ES-I3 (cell line): ENCODE data around the gene PTGES2.

ENCODE experiments used
- H3K36me3 ChIP-seq: 2 replicates; pipeline ENCODE4 v1.6.1; 2013; ENCODE audit warnings: mild to moderate bottlenecking, low read length, control low read depth, moderate library complexity; ENCODE audit not compliant: insufficient read depth
- H3K4me1 ChIP-seq: 2 replicates; pipeline ENCODE4 v1.6.1; 2013; ENCODE audit warnings: mild to moderate bottlenecking, control low read depth, low read length; ENCODE audit not compliant: insufficient read depth
- H3K9ac ChIP-seq: 2 replicates; pipeline ENCODE4 v1.6.1; 2013; ENCODE audit warnings: low read depth, mild to moderate bottlenecking, low read length, moderate library complexity
- H3K9me3 ChIP-seq: 2 replicates; pipeline ENCODE4 v1.6.1; 2013; ENCODE audit warnings: mild to moderate bottlenecking, low read length, moderate library complexity; ENCODE audit not compliant: control insufficient read depth, insufficient read depth

PTGES2 gene

DNA sequence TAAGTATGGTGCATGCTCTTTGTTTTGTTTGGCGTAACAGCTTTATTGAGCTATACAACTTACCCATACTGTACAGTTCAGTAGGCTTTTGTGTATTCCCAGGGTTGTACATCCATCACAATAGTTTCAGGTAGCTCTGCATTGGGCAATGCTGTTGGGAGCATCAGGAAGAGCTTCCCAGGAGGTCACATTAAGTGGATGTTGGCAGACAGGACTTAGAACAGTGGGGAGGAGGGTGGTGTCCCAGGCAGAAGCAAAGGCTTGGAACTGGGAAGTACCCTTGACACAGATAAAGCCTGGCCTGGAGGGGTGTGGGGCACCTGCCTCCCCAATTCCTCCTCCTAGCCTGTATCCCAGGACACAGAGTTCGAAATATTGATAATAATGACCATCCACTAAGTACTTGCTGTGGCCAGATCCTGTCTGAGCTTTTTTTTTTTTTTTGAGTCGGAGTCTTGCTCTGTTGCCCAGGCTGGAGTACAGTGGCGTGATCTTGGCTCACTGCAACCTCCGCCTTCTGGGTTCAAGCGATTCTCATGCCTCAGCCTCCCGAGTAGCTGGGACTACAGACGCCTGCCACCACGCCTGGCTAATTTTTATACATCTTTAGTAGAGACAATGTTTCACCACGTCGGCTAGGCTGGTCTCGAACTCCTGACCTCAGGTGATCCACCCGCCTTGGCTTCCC, 33.8 kb upstream of the PTGES2 start:
- H3K9ac ChIP-seq = peak overlapping the region; percentile 87; the same call in 1 of the 2 replicates
- H3K36me3 ChIP-seq = no peaks in the 10 kb centered on the region
- H3K4me1 ChIP-seq = 0 out of 2 replicates have a peak, but pooled peaks cover 3% of the 10 kb centered on the region
- no peaks in the 10 kb centered on the region for H3K9me3 ChIP-seq

DNA sequence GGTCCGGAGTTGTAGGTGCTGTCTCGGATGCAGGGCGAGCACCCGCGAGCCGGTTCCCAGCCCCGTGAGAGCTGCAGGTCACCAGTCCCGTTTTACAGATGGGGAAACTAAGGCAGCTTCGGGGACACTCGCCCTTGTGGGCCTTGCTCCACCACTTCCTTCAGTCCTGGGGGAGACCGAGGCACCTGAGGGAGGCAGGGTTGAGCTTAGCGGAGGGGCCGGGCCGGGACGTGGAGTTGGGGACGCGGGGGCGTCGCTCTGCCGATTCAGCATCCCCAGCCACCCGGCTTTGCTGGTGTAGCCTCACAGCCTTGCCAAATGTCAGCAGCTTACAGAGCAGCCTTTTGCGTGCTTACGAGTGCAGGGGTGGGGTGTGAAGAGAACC, 33.1 kb upstream of the PTGES2 start:
- Histone ChIP-seq H3K36me3 (no peaks in the 10 kb centered on the region), H3K9ac (peak overlapping the region; percentile 87), H3K9me3 (no peaks in the 10 kb centered on the region), H3K4me1 (0 out of 2 replicates have a peak, but pooled peaks cover 3% of the 10 kb centered on the region)

DNA sequence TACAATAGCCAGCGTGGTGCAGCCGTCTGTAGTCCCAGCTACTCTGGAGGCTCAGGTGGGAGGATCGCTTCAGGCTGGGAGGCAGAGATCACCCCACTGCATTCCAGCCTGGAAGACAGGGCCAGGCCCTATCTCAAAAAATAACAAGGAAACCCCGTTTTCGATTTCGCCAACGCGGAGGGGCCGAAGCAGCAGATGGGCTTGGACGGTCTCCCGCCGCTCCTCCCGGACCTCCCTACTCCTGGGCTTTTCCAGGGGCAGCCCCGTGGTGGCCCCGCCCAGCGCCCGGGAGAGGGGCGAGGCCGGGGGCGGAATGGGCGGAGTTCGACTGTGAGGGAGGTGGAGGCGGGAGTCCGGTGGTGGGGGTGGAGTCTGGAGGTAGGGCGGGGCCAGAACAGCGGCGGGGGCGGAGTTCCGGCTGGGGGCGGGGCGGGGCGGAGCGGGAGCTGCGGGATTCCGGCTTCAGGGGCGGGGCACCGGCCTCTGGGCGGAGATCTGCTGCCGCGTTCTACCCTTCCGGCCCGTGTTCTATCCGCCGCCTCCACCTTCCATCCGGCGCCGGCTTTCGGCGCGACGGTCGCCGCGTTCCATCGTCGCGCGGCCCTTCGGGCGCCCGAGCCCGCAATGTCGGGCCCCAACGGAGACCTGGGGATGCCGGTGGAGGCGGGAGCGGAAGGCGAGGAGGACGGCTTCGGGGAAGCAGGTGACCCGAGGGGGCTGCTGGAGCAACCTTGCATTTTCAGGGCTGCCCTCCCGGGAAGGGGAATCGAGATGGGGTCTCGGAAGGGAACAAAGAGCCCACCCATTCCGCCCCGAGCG, 32.5 kb upstream of the PTGES2 start, which contains the start of gene BBLN:
Gene BBLN (plus strand): TSS at position 482 of the 819 bp plus-strand sequence. CDS start 143 bp downstream, at position 625.
- peak within 1 kb of the TSS; percentile 87 for H3K9ac ChIP-seq
- H3K4me1 ChIP-seq = 0 out of 2 replicates have a peak, but pooled peaks cover 3% of the 10 kb centered on the region
- H3K36me3 ChIP-seq = no peaks in the 10 kb centered on the region
- no peaks in the 10 kb centered on the region for H3K9me3 ChIP-seq

DNA sequence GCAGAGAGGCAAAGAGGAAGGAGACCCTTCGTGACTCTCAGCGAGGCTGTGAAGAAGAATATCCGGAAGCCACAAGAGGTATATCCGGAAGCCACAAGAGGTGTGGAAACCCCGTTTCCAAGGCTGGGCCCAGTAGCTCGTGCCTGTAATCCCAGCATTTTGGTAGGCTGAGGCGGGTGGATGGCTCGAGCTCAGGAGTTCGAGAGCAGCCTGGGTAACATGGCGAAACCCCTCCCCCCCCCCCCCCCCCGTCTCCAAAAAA, 31.9 kb upstream of the PTGES2 start:
- Histone ChIP-seq H3K9ac (peak overlapping the region; percentile 69), H3K9me3 (no peaks in the 10 kb centered on the region), H3K4me1 (peaks cover 3% of the 10 kb centered on the region; the same call in 1 of the 2 replicates), H3K36me3 (no peaks in the 10 kb centered on the region)

DNA sequence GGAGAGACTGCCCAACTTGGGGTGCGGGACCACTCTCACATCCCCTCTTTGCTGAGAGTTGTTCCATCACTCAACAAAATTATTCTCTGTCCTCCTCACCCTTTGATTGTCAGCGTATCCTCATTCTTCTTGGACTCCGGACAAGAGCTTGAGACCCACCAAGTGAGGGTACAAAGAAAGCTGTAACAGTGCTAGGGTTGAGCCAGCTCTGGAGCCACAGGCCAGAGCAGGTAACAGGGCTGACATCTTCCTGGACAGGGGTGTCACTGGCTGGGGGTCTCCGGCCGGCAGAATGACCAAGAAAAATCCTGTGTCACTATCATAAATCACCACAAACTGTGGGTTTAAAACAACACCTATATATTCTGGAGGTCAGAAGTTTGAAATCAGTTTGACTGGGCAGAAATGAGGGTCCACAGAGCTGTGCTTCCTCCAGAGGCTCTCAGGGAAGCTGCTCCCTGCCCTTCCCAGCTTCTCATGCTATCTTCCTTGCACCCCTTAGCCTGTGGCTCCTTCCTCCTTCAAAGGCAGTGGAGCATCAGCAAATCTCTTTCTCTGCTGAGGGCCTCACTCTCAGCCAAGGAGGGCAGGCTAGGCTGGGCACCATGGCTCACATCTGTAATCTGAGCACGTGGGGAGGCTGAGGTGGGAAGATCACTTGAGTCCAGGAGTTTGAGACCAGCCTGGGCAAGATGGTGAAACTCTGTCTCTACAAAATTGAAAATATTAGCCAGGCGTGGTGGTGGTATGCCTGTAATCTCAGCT, 28.4 kb upstream of the PTGES2 start:
- H3K9ac ChIP-seq = no peak overlapping the region
- no peaks in the 10 kb centered on the region for H3K9me3 ChIP-seq
- no peaks in the 10 kb centered on the region for H3K36me3 ChIP-seq
- peaks cover 1% of the 10 kb centered on the region; the same call in 1 of the 2 replicates for H3K4me1 ChIP-seq

DNA sequence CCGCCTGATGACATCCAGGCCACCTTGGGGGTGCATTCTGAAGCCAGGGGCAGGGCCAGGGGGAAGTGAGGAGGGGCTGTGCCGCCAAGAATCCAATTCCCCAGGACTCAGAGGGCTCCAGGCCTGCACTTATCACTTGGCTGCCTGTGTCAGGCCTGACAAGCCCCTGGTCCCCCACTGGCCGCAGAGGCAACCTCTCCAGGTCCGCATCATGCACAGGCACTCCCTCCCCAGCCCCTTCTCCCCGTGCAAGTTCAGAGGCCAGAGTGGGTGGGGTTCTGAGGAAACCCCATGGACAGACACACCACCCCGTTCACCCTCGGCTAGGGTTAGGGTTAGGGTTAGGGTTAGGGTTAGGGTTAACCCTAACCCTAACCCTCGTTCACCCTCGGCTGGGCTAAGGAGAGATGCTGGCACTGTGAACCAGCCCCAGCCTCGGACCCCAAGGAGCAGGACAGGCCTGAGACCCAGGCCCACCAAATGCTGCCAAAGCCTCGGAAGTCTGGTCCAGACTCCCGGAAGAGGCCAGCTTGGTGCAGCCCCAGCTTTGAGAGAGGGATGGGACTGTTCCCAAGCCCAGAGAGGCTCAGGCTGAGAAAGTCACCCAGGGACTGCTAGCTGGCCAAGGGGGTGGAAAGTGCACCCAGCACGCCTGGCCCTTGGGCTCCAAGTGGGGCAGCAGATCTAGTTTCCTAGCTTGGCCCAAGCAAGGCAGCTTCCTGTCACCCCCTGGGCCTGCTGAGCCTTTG, 26.6 kb upstream of the PTGES2 start:
- Histone ChIP-seq H3K36me3 (no peaks in the 10 kb centered on the region), H3K9ac (no peak overlapping the region), H3K9me3 (no peaks in the 10 kb centered on the region), H3K4me1 (peaks cover 8% of the 10 kb centered on the region)

DNA sequence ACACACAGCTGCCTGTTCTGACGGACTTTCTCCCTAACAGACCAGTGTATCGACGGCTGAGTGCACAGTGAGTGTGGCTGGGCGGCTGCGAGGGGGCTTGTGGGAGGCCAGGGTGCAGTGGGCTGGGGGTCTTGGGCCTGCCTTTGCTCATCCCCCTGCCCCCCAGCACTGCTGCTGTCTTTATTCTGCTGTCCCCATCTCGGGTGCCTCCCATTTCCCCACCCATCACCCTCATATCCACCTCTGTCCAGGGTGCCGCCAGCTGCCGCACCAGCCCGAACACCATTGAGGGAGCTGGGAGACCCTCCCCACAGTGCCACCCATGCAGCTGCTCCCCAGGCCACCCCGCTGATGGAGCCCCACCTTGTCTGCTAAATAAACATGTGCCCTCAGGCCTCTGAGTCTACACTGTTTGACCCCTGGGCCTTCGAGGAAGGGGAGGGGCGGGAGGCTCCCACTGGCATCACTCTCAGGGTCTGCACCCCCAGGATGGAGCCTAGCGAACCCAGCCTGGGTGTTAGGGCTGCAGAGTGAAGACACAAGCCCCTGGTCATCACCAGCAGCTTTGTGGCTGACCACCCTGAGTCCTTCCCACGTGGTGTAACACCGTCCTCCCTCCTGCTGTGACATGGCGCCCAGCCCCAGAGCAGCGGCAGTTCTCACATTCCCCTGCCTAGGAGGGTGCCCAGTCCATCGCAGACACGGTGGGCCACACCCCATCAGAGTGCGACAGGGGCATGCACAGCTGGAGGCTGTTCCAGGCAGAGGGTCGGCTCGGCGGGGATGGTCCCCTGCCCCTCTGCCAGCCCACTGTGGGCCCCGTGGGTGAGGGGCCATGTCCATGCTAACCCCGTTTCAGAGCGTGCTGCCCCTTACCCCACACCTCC, 25.8 kb upstream of the PTGES2 start:
- Histone ChIP-seq H3K9me3 (no peaks in the 10 kb centered on the region), H3K36me3 (no peaks in the 10 kb centered on the region), H3K9ac (no peak overlapping the region), H3K4me1 (peaks cover 8% of the 10 kb centered on the region)

DNA sequence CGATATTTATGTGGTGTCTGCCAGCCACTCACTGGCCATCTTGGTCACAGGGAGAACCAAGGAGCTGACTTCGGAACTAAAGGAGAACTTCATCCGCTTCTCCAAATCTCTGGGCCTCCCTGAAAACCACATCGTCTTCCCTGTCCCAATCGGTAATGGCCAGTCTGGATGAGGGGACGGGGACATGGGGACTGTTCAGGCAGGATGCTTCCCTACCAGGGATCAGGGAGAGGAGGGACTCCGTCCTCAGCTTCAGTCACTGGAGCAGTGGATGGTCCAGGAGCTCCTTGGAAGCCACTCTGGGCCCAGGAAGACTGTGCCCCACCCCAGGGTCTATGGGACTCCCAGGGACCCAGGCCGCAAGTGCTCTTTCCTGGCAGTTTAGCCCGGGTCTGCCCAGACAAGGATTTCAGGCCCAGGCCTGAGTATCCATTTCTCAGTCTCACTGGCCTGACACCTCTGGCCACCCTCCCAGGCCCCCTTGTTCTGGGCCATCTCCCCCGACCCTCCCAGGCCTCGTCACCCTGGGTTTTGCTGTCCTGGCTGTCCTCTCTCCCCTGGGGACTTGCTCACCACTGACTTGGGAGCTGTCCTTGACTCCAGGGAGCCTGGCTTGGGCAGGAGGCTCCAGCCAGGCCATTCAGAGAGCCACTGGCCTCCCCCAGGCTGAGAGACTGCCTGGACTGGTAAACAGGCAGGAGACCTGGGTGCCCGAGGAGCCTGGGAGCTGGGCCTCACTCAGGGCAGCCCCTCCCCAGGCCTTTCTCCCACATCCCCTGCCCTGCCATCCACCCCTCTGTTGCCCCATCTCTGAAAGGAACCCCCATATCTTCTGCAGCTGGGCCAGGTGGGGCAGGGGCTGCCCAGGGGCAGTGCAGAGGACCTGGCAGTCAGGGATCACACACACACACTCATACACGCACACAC, 24.9 kb upstream of the PTGES2 start:
- Histone ChIP-seq H3K9ac (no peak overlapping the region), H3K9me3 (no peaks in the 10 kb centered on the region), H3K4me1 (peaks cover 8% of the 10 kb centered on the region), H3K36me3 (no peaks in the 10 kb centered on the region)

DNA sequence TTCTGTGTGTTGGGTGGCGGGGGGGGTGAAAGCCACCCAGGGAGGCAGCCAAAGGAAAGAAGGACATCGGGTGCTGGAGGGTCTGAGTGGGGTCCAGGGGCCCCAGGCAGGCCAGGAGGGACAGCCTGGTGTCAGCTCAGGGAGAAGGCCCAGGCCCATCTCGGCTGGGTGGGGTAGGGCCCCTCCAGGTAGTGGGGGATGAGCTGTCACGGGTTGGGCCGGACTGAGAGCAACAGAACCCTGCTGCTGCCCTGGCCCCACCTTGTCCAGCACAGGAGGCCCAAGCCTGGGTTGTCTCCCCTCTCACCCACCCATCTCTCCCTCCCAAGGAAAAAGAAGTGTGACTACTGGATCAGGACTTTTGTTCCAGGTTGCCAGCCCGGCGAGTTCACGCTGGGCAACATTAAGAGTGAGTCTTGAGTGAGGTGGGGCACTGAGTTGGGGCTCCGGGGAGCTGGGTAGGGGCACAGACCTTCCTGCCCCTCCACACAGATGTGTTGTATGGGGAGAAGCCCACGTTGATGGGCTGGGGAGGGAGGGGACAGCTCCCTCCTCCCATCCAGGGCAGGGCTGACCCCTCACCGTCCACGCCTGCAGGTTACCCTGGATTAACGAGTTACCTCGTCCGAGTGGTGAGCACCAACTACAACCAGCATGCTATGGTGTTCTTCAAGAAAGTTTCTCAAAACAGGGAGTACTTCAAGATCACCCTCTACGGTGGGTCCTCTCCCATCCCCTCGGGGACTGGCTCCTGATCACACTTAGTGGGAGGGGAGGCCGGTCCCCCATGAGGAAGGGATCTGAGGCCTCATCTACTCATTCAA, 24.0 kb upstream of the PTGES2 start:
- H3K36me3 ChIP-seq = no peaks in the 10 kb centered on the region
- H3K9me3 ChIP-seq = no peaks in the 10 kb centered on the region
- H3K4me1 ChIP-seq = peaks cover 8% of the 10 kb centered on the region
- H3K9ac ChIP-seq = no peak overlapping the region

DNA sequence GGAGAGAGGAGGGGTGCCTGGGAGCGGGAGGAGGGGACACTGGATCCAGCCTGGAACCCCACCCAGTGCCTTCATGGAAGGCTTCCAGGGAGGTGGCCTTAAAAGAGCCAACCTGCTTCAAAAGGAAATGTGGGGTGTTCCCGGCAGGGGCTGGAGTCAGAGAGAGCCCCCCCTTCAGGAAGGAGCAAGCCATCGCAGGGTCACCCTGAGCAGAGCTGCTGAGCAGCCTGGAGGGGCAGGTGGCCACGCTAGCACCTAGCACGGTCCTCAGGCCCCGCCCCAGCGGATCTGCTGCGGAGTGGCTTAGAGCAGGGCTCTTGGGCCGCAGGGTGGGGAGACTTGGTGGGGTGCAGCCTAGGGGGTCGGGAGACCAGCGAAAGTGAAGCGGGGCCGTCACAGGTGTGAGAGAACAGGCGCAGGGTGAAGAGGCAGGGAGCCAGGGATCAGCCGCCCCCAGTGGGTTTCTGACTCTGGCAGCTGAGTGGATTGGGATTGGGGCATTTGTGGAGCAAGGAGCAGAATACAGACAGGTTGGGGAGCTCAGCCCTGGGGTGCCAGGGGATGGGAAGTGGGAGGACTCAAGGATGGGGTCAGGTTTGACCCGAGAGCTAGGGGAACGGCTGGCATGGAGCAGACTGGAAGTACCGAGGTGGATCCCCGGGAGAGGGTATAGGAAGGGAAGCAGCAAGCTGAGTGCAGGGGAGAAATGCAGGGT, 23.2 kb upstream of the PTGES2 start:
- H3K9ac ChIP-seq = no peak overlapping the region
- H3K36me3 ChIP-seq = no peaks in the 10 kb centered on the region
- H3K4me1 ChIP-seq = peaks cover 8% of the 10 kb centered on the region
- no peaks in the 10 kb centered on the region for H3K9me3 ChIP-seq

DNA sequence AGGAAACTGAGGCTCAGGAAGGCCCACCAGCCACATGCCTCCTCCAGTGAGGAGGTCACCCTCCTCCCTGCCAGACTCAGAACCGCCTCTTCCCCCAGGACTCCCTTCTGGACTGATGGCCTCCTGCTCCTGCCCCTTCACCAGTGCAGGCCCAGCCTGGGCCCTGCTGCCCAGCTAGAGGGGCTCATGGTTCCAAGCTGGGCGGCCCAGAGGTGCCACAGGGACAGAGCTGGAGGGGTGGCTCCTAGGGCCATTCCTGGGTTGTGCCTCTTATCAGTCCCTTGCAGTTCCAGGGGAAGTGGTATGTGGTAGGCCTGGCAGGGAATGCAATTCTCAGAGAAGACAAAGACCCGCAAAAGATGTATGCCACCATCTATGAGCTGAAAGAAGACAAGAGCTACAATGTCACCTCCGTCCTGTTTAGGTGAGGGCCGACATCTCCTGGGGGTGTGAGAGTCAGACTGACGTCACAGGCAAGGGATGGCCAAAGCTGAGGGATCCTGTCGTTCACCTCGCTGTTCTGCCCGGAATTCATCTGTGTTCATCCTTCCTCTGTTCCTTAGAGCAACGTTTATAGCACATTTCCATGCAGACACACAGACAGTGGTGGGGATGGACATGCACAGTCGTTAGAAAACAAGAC, 22.5 kb upstream of the PTGES2 start:
- H3K9me3 ChIP-seq = no peaks in the 10 kb centered on the region
- H3K9ac ChIP-seq = no peak overlapping the region
- peaks cover 8% of the 10 kb centered on the region for H3K4me1 ChIP-seq
- no peaks in the 10 kb centered on the region for H3K36me3 ChIP-seq
